GM19035 (cell line): Measurements from ENCODE around the gene BMP7.
"Not testable (repeated sequence)": the region's sequence is repeated elsewhere in the genome, so short reads cannot be mapped to it uniquely, and the experiment has no call there.

Source experiments
- ATAC-seq: cut with Tn5 transposase; IDR thresholded peaks from one replicate; pipeline ENCODE4 v1.9.1; 2021; ENCODE audit not compliant: unreplicated experiment

The BMP7 gene

DNA sequence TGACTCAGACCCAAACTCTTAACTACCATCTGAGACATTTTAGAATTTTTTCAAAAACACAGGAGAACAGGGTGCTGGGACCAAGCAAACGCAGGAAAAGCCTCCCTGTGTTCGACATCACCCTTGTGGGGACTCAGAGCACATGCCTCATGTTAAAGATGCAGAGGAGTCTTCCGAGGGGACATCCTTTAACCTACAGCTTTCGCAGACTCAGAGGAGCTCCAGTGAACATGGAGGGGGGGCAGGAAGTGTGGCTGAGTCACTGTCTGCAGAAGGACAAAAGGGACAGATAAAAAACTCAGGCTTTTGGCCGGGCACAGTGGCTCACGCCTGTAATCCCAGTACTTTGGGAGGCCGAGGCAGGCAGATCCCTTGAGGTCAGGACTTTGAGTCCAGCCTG lies 15.1 kb downstream of the BMP7 start:
- ATAC-seq: no peak

DNA sequence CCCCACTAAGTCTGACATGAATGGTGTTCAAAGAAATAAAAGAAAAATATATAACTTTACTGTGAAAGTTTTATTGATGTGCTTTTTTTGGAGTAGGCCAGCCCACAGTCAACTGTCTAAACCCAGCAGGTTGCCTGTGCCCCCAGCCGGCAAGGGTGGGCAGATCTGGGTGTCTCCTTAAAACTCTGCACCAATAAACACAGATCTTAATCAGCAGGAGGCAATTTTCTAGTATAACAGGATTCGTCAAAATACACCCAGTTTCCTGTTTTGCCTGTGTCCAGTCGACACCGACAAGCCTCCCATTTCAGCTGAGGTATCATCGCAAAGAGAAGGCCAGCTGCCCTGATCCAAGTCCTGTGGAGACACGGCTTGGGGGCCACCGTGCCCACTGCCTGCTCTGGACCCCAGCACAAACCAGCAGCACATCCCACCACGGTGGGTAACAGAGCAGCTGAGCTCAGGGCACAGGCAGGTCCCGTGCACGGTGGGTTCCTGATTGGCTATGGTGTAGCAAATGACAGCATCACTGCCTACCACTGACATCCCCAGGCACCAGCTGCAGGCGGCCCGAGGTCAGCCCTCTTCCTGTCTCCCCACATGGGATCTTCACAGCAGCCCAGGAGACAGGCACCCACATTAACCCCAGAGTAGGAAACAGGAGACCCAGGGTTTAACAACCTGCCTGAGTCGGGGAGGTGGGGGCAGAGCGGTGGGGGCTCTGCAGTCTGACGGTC lies 15.7 kb downstream of the BMP7 start:
- ATAC-seq: no peak

DNA sequence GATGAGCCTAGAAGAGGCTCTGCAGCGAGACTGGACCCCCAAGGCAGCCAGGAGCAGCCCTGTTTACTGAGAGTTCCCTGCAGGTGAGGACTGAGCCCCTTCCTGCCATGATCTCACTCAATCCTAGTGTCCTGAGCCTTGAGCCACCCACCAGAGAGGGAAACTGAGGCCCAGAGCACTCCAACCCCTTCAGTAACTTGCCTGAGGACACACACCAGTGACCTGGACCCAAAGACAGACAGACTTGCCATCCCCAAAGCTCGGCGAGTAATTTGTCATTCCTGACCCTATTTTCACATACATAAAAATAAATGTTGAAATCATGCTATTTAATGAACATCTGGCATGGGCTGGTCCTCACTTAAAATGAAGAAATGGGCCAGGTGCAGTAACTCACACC lies 16.7 kb downstream of the BMP7 start:
- no peak for ATAC-seq

DNA sequence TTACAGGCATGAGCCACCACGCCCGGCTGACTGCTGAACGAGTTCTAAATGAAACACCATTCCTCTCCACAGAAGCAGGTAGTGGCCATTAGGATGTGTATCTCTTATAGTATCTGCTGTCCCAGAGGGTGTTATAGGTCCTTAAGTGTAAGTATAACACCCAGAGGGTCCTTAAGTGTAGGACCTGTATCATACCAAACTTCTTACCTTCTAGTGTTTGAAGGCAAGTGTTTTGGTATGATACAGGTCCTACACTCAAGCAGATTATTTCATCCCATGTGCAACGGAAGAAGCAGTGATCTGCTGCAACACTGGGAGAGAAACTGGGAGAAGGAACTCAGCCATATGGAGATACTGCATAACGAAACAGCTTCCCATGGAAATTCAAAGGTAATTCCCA lies 17.4 kb downstream of the BMP7 start:
- ATAC-seq: no peak

DNA sequence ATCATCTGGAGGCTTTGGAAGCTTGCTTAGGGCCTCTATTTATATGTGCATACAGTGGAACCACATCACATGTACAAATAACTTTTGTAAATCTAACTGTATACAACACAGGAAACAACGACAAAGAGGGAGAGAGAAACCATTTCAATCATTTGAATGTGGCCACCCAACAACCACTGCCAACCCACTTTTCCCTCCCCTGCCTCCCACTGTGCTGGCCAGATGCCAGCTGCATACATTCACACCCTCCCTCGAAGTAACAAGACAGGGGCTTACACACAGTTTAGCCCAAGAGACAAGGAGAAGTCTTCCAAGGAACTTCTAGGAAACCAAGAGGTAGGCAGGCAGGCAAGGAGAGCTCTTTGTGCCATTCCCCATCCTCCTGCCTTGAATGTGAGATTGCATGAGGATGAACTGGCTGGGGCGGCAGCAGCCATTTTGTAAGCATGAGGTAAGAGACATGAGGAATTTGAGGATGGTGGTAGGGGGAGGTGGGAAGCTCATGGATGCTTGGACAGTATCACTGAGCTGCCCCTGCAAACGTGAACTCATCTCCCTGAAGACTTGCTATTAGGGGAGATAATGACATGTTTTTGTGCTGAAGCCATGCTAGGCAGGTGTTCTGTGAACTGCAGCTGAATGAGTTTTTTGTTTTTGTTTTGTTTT lies 18.2 kb downstream of the BMP7 start:
- ATAC-seq: no peak

DNA sequence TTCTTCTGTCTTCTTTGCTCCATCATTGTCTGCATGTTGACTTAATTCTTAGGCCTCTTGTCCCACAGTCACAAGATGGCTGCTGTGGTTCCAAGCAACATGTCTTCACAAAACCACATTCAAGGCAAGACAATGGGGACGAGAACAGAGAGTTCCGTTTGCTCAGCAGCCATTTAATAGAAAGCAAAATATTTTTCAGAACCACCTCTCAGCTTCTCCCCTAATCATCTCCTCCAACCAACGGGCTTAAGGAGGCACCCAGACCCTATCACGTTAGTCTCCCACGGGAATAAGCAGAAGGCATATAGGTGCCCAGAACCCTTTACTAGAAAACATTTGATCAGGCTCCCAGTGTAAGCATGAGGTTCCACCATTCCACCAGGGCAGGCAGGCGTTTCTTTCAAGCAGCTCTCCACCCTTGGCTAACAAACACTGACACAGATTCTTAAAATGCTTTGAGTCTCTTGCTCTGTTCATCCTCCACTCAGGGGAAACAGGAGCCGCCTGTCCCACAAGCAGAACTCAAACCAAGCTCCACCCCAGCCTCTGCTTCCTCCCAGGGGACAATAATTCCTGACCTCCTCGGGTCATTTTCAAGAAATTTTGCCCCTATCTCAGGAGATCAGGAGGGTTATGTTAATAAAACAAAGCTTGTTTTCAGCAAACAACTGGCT lies 19.0 kb downstream of the BMP7 start:
- ATAC-seq: no peak

DNA sequence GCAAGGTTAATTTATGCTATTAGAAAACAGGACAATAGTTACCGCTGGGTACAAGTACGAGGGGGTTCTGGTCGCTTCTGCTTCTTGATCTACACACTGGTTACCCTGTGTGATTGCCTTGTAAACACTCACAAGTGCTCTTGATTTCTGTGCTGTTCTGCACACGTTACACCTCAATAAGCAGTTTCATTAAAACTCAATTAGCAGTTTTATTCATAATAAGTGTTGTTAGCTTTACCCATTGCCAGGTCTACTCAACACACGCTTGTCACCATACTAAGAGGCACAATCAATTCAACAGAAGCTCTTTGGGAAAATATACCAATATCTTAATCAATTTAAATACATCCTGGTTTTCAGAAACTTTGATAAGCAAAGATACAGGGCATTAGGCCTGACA lies 20.4 kb downstream of the BMP7 start:
- ATAC-seq: no peak

DNA sequence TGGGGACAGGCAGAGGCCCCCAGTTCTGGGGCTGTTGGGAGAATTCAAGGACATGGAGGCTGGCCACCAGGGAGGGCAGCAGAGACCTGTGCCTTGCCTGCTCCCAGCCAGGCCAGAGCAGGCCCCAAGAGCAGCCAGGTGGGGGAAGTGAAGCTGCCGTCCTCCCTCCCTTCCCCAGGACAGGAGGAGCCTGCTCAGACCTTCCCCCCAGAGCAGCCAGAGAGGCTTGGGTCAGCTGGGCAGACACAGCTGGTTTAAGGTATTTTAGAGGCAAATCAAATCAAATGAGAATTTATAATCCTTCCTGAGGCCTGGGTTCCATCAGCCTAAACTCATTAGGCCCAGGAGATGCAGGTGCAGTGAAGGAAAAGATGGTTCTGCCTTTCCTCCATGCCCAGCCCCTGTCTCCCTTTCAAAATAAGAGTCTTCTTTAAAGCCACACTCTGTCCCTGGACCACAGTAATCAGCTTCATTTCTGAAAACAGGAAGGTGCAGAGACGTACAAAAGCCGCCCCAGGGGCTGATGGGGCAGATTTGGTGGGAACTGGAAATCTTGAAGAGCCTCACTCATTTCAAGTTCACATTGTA lies 21.7 kb downstream of the BMP7 start:
- ATAC-seq: no peak

DNA sequence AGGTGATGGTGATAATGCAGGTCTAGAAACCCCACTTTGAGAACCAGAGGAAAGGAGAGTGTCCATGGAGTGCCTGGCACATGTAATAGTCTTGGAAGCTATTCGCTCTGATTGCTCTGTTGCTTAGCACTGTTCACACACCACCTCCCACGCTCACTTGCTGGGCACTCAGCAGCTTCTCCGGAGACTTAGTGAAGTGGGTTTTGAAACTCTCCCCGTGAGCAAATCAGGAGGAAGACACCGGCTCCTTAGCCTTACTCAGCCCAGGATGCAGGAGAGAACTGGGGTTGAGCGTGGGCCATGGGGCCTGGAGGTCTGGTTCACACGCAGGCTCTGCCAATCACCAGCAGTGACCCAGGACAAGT lies 22.2 kb downstream of the BMP7 start:
- ATAC-seq: no peak

DNA sequence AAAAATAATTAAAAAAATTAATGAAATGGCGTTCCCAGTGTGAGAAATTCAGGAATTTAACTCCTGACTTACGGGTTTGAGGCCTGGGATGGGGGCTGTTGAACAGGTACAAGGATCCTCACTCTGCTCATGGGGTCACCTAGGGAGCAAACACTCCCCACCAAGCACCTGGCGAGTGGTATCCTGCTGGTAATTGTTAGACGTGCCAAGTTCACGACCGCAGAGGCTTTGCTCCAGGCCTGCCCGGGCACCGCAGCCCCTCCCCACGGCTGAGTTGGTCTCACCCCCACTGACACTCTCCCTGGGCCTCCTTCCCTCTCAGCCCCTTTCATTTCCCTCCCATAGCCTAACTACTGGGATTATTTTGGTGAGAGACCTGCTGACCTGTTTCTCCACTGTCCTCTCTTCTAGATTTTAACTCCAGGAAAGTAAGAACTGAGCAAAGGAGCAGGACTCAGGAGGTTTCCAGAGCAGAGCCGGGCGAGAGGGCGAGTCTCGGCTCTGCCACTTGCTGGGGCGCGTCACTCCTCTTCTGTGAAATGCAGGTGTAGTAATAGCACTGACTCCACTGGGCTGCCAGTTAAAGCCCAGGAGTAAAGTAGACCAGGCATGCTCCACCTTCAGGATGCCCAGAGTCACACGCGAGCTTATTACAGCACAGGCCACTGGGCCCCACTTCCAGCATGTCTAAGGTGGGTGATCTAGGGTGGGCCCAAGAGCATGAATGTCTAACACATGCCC lies 22.8 kb downstream of the BMP7 start:
- ATAC-seq: no peak

DNA sequence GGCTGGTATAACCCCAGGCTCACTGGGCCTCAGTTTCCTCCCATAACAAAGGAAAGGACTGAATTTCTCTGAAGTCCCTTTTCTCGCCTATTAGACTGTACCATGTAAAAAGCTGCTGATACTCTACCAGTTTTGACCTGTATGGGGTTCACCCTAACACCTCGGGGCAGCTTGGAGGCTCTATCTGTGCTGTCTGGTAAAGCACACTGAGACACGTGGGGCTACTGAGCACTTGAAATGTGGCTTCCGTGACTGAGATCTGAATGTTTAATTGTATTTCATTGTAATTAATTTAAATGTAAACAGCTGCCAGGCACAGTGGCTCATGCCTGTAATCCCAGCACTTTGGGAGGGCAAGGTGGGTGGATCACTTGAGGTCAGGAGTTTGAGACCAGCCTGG lies 24.0 kb downstream of the BMP7 start:
- ATAC-seq: no peak

DNA sequence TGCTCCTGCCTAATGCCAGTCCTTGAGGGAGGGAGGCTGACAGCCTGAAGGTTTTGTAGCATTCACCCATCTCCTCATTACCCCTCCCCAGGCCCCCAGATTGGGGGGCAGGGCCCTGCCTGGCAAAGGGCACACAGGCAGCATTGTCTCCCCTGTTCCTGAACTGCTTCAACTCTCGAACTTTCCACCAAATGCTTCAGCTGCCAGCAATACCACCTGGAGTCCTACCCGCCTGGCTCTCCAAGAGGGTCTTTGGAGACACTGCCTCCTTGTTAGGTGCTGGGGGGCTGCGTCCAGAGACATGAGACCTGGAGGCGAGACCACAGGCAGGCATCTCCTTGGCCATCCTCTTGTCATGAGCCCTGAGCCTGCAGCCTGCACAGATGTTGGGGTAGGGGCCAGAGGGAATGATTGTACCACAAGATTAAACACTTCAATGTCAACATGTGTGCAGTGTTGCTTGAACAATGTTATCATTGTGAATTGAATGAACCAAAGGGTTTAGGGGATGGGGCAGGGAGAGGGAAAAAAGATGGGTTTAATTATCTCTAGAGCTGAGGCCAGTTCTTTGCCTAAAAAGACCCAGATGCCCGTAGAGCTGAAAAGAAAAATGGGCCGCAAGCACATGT lies 25.0 kb downstream of the BMP7 start:
- ATAC-seq: no peak

DNA sequence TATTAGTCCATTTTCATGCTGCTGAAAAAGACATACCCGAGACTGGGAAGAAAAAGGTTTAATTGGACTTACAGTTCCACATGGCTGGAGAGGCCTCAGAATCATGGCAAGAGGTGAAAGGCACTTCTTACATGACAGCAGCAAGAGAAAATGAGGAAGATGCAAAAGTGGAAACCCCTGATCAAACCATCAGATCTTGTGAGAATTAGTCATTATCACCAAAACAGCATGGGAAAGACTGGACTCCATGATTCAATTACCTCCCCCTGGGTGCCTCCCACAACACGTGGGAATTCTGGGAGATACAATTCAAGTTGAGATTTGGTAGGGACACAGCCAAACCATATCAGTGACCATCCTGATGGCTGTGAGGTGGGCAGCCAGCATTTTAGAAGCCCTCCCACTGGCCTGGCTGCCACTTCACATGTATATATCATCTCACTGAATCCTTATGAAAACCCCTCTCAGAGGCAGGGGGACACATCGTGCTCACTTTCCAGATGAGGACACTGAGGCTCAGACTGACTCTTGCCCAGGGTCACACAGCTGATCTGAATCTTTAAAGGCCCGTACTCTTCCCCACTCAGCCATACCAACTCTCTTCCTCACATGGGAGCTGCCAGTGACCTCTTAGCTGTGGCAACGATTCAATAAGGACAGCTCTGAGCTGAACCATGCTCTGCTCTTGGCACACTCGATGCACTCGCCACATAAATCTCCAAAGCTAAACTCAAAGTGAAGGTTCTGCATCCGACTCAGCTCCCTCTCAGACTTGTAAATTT lies 25.7 kb downstream of the BMP7 start:
- no peak for ATAC-seq

DNA sequence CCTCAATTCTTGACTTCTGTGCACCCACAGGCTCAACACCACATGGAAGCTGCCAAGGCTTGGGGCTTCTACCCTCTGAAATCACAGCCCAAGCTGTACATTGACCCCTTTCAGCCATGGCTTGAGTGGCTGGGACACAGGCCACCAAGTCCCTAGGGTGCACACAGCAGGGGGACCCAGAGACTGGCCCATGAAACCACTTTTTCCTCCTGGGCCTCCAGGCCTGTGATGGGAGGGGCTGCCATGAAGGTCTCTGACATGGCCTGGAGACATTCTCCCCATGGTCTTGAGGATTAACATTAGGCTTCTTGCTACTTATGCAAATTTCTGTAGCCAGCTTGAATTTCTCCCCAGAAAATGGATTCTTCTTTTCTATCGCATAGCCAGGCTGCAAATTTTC lies 26.7 kb downstream of the BMP7 start:
- ATAC-seq: not testable (repeated sequence)

DNA sequence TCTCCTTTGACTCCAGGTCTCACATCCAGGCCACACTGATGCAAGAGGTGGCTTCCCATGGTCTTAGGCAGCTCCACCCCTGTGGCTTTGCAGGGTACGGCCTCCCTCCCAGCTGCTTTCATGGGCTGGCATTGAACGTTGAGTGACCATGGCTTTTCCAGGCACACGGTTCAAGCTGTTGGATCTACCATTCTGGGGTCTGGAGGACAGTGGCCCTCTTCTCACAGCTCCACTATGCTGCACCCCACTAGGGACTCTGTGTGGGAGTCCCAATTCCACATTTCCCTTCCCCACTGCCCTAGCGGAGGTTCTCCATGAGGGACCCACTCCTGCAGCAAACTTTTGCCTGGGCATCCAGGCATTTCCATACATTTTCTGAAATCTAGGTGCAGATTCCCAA lies 27.1 kb downstream of the BMP7 start:
- ATAC-seq: not testable (repeated sequence)

DNA sequence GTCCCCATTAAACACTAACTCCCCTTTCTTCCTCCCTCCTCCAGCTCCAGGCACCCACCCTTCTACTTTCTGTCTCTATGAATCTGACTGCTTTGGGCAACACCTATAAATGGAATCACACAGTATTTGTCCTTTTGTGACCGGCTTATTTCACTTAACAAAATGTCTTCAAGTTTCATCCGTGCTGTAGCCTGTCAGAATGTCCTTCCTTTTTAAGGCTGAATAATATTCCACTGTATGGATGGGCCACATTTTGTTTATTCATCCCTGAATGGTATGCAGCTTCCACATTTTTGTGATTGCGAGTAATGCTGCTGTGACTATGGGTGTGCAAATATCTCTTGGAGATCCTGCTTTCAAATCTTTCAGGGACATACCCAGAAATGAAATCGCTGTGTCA lies 28.4 kb downstream of the BMP7 start:
- ATAC-seq: no peak

DNA sequence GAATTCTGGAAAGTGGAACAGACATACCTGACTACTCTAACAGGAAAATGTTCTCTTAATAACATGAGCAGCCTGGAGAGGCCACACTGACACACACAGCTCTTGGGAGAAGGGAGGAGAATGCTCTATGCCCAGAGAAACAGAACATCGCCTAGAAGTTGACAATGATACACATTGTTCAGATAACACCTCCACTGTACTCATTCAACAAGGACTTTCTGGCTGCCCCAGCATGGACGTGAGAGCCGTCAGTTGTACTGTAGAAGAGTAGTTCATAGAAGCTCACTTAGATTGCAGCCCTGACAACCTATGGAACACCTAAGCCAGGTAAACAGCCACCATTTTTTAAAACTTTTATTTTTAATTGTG lies 28.9 kb downstream of the BMP7 start:
- ATAC-seq: no peak

DNA sequence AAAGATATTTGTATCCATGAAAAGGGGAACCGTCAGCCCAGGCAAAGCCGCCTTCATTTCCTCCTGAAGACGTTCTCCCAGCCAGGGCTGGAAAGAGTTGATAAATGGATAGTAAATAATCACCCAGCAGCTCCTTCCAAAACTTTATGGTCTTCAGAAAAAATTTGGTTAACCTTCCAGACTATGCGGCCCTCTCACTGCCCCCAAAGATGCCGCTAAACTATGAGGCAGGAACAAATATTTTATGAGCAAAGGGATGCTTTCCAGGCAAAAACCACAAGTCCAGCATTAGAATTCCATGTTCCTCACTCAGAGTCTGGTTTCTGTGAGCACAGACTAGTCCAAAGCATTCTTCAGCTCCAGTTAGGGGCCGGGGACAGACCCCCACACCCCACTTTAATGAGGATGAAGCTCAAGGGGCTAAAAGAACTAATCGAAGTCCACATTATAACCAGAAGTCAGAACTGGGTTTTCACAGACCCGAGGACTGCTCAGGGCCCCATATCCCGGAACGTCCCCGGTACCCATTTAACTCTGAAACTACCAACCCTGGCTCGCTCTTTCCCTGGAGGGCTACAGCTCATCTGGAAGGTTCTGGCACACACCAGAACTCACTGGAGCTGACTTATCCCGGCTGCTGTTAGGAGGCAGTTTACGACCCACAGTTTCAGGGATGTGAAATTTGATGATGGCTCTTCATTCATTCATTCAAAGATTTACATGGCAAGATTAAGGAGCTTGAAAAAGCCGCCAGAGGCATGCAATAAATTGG lies 29.4 kb downstream of the BMP7 start:
- no peak for ATAC-seq

DNA sequence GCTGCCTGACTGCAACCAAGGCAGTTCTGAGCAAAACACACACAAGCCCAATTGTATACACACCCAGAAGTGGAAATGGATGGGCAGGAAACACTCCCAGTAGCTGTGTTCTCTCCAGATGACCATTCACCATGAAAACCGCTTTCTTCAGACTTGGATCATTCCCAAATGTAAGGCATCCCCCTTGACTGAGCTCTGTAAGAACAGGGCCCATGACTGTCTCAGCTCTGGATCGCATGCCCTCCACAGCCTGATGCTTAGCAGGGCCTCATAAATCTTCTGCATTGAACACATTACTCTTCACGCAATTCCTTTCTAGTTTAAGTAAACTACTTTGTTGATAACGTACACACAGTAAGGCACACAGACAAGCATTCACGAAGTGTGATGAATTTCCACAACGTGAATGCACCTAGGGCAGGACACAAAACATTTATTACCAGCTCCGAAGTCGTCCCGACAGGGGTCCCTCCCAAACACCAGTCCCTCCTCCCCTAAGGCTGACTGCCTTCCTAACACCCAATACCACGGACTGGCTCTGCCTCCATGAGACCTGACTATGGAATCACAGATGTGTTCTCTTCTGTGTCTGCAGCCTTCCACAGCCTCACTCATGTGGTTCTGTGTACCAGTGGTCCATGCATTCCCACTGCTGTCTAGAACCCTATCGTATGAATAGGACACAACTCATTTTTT lies 31.7 kb downstream of the BMP7 start:
- no peak for ATAC-seq
